Osteoblast (primary cell): ENCODE measurements around the gene SEC24D. TPM values are rescaled to one million over a fixed set of nuclear protein-coding genes. Genes with fewer than 3 reads are reported as not detected.
A peak's percentile ranks its signal among the peaks of the same experiment; 100 is the strongest.
"Not testable (repeated sequence)": the region's sequence is repeated elsewhere in the genome, so short reads cannot be mapped to it uniquely, and the experiment has no call there.

ENCODE experiments used
- DNase-seq: peaks from one replicate; pipeline ENCODE4 v3.0.0; 2011; ENCODE audit warnings: low spot score, mixed read lengths; ENCODE audit not compliant: insufficient read length; ENCODE audit errors: missing footprints
- H2AFZ ChIP-seq: 2 replicates; pipeline ENCODE4 v1.6.0; 2011; ENCODE audit warnings: mild to moderate bottlenecking, low read length
- H3K27ac ChIP-seq: 2 replicates; pipeline ENCODE4 v1.5.1; 2011; ENCODE audit warnings: mild to moderate bottlenecking, low read depth, low read length, moderate library complexity
- H3K27me3 ChIP-seq: 2 replicates; pipeline ENCODE4 v1.6.0; 2012; ENCODE audit warnings: mild to moderate bottlenecking, control low read depth, inconsistent platforms, low read length, moderate library complexity; ENCODE audit not compliant: insufficient read depth
- H3K36me3 ChIP-seq: 2 replicates; pipeline ENCODE4 v1.5.1; 2011; ENCODE audit warnings: mild to moderate bottlenecking, low read length, control low read depth, moderate library complexity; ENCODE audit not compliant: insufficient read depth
- H3K4me1 ChIP-seq: 2 replicates; pipeline ENCODE4 v1.5.1; 2011; ENCODE audit warnings: mild to moderate bottlenecking, low read length, control low read depth, moderate library complexity; ENCODE audit not compliant: insufficient read depth
- H3K4me2 ChIP-seq: 2 replicates; pipeline ENCODE4 v1.6.0; 2011; ENCODE audit warnings: mild to moderate bottlenecking, low read length; ENCODE audit not compliant: insufficient read depth
- H3K4me3 ChIP-seq: fragments of 200-600 bp; sonication (generic); 3 replicates; pipeline ENCODE4 v1.5.1; 2012; ENCODE audit warnings: mild to moderate bottlenecking, low read length, inconsistent platforms; ENCODE audit not compliant: insufficient read depth
- H3K79me2 ChIP-seq: 2 replicates; pipeline ENCODE4 v1.6.0; 2012; ENCODE audit warnings: mild to moderate bottlenecking, low read length, control low read depth, inconsistent platforms; ENCODE audit not compliant: insufficient read depth
- H3K9me3 ChIP-seq: 2 replicates; pipeline ENCODE4 v1.5.1; 2011; ENCODE audit warnings: low read depth, low read length, control low read depth
- H4K20me1 ChIP-seq: 2 replicates; pipeline ENCODE4 v1.6.0; 2012; ENCODE audit warnings: mild to moderate bottlenecking, low read length, control low read depth; ENCODE audit not compliant: insufficient read depth
- CTCF ChIP-seq: IDR thresholded peaks from 2 replicates; pipeline ENCODE4 v1.5.1; 2011; ENCODE audit warnings: mild to moderate bottlenecking, low read depth, low read length, moderate library complexity; ENCODE audit errors: extremely low read depth
- total RNA-seq: library from RNA; depleted of rRNA; stranded (reverse); fragments of >200 nt; gene quantifications from 2 replicates; pipeline ENCODE4 v1.2.3, GENCODE V29; 2012

The SEC24D gene
- total RNA-seq, 1 donor = 116 TPM

GRCh38 chr4:118783887-118784286 is 52.0 kb downstream of the SEC24D start:
- Histone ChIP-seq H3K27ac (peak overlapping the region; percentile 44), H3K27me3 (no peaks in the 10 kb centered on the region), H3K79me2 (peaks cover 44% of the 10 kb centered on the region), H3K36me3 (peaks cover 48% of the 10 kb centered on the region), H3K9me3 (no peaks in the 10 kb centered on the region), H3K4me1 (peaks cover 16% of the 10 kb centered on the region), H4K20me1 (peaks cover 29% of the 10 kb centered on the region), H3K4me2 (no peak overlapping the region), H2AFZ (no peak overlapping the region), H3K4me3 (no peak overlapping the region)
- DNase-seq = peak; percentile 78
- no peak for TF ChIP-seq CTCF

- H3K79me2 ChIP-seq = peaks cover 34% of the 10 kb centered on the region
- H3K4me1 ChIP-seq = peaks cover 16% of the 10 kb centered on the region
- H3K36me3 ChIP-seq = peaks cover 38% of the 10 kb centered on the region
Measured at GRCh38 chr4:118782886-118783285, 53.0 kb downstream of the SEC24D start.

GRCh38 chr4:118777649-118778048 is 58.3 kb downstream of the SEC24D start:
- H3K4me3 ChIP-seq, H3K27me3 ChIP-seq, DNase-seq, H3K4me2 ChIP-seq, H3K9me3 ChIP-seq, H3K27ac ChIP-seq, H2AFZ ChIP-seq: not testable (repeated sequence)
- Histone ChIP-seq H3K79me2 (peaks cover 38% of the 10 kb centered on the region), H4K20me1 (peaks cover 26% of the 10 kb centered on the region), H3K36me3 (peaks cover 14% of the 10 kb centered on the region), H3K4me1 (peaks cover 41% of the 10 kb centered on the region)

More at GRCh38 chr4:118782886-118783285, 53.0 kb downstream of the SEC24D start:
- H3K27me3 ChIP-seq, H3K4me3 ChIP-seq, H3K4me2 ChIP-seq, H3K9me3 ChIP-seq, H2AFZ ChIP-seq, H3K27ac ChIP-seq, DNase-seq: not testable (repeated sequence)
- H4K20me1 ChIP-seq = peaks cover 29% of the 10 kb centered on the region

- peaks cover 44% of the 10 kb centered on the region for H3K4me1 ChIP-seq
Measured at GRCh38 chr4:118776955-118777640, 58.8 kb downstream of the SEC24D start.

GRCh38 chr4:118776157-118776954 is 59.6 kb downstream of the SEC24D start:
- Histone ChIP-seq H3K27me3 (no peaks in the 10 kb centered on the region), H3K27ac (peak overlapping the region; percentile 47), H3K9me3 (no peaks in the 10 kb centered on the region), H3K4me1 (peaks cover 49% of the 10 kb centered on the region), H3K4me3 (no peak overlapping the region), H3K36me3 (peaks cover 11% of the 10 kb centered on the region), H2AFZ (no peak overlapping the region), H3K79me2 (peaks cover 44% of the 10 kb centered on the region), H3K4me2 (peak overlapping the region; percentile 13), H4K20me1 (peaks cover 37% of the 10 kb centered on the region)
- DNase-seq = no peak
- TF ChIP-seq CTCF = no peak

More at GRCh38 chr4:118776955-118777640, 58.8 kb downstream of the SEC24D start:
- H3K36me3 ChIP-seq, H3K27me3 ChIP-seq, H3K4me3 ChIP-seq, DNase-seq, H2AFZ ChIP-seq, H3K9me3 ChIP-seq, H3K4me2 ChIP-seq: not testable (repeated sequence)
- peak overlapping the region; percentile 47 for H3K27ac ChIP-seq
- H4K20me1 ChIP-seq = peaks cover 30% of the 10 kb centered on the region
- peaks cover 40% of the 10 kb centered on the region for H3K79me2 ChIP-seq
